ENCODE measurements around the gene GAPDHS. TPM values are rescaled to one million over a fixed set of nuclear protein-coding genes. Genes with fewer than 3 reads are reported as not detected.

Gene GAPDHS
- total RNA-seq, 1 experiment from 2014 or later, result not detected

DNA sequence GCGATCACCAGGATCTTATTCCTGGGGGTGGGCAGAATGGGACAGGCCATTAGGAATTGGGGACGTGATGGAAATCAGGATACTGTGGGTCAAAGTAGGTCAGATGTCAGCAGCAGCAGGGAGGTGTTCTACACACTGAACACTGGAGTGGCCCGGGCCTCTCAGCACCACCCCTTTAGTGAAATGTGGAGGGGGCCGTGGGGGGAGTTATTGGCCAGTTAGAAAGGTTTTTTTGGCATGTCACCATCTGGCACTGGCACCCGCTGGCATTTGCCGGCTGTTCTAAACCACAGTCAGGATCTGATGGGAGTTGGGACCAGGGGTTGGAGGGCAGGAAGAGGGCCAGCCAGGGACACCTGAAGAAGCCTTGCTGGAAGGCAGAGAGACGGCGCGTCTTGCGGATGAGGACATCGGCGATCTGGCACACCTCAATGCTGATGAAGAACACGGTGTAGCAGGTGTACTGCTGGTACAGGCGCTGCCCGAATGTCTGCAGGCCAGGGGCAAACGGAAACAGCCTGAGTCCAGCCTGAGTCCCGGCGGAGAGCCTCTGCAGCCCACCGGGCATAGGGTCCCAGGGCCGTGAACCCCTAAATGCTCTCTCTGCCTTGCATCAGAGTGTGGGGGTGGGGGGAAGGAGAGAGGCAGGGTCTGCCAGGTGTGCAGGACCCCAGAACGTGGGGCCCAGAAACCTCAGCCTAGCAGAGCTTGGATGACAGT lies 18.0 kb downstream of the GAPDHS start:
- DNase-seq (ENCODE audit: low spot score), result no peak
- in situ Hi-C loops (cut with HindIII; ENCODE audit: low sequenced_read_pairs), result no loop called here

DNA sequence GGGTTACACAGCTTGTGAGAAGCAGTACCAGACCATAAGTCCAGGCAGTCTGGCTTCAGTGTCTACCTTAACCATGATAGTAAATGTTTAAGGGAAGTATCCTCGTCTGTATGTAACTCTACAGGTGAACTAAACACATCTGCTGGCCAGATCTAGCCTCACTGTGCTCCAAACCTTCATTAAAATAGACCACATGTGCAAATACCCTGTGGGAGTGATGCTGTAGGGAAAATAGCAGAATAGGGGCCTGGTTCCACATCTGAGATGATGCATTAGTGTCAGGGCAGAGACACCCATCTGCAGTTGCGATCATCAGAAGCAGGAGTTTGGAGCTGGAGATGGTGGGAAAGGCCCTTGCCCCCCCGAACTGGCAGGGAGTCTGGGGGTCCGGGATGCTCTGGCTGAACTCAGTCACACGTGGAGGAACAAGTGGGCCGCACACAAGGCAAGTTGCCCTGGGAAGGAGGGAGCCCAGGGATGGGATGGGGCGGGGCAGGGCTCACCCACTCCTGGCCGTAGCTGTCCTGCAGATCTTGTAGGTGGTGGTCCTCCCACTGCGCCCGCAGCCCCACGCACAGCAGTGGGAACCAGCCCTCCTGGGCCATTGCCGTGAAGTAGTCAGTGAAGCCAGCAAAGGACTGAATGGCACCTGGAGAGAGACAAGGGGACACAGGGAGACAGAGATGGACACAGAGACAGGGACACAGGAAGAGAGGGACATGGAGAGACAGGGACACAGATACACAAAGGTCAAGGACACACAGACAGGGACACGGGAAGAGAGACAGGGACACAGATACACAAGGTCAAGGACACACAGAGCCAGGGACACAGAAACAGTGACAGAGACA lies 19.5 kb downstream of the GAPDHS start:
- no peak for DNase-seq (ENCODE audit: low spot score)
- in situ Hi-C loops (cut with HindIII; ENCODE audit: low sequenced_read_pairs), result no loop called here

DNA sequence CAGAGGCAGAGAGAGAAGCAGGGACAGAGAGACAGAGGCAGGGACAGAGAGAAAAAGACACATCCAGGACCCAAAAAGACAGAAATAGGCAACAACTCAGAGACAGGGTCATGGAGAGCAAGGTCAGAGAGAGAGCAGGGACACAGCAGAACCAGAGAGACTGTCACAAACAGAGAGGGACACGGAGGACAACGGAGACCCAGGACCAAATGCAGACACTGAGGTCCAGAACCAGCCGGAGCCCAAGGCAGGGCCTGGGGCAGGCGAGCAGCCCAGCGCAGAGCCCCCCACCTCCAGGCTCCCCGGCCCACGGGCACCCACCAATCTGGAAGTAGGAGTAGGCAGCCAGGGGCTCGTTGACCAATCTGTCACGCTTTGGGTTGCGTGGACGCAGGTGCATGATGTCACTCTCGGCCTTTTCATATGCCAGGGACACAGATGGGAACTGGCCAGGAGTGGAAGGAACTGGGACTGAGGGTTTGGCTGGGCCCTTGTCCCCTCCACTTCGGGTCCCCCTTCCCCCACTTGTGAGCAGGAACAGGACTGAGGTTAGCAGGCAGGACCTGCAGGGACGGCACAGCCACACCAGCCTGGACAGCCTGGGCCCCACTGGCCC lies 20.2 kb downstream of the GAPDHS start:
- in situ Hi-C loops (cut with HindIII; ENCODE audit: low sequenced_read_pairs), result no loop called here

DNA sequence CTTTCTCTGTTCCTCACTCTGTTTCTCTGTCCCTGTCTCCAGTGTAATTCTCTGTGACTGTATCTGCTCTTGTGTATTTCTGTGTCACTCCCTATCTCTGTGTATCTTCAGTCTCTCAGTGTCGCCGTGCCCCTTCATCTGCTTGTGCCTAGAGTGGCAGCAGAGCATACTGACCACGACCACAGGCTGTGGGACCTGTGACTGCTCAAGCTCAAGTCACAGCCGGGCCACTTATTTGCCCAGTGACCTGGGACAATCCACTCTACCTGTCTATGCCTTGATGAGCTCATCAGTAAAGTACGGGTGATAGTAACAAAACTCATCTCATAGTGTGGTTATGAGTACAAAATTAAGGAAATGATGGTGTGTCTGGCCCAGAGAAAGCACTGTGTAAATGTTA lies 20.8 kb downstream of the GAPDHS start:
- in situ Hi-C loops (cut with HindIII; ENCODE audit: low sequenced_read_pairs), result no loop called here
- DNase-seq (ENCODE audit: low spot score), result no peak

More for the DNA sequence above, 20.2 kb downstream of the GAPDHS start:
- peak; percentile 71 for DNase-seq (ENCODE audit: low spot score)

DNA sequence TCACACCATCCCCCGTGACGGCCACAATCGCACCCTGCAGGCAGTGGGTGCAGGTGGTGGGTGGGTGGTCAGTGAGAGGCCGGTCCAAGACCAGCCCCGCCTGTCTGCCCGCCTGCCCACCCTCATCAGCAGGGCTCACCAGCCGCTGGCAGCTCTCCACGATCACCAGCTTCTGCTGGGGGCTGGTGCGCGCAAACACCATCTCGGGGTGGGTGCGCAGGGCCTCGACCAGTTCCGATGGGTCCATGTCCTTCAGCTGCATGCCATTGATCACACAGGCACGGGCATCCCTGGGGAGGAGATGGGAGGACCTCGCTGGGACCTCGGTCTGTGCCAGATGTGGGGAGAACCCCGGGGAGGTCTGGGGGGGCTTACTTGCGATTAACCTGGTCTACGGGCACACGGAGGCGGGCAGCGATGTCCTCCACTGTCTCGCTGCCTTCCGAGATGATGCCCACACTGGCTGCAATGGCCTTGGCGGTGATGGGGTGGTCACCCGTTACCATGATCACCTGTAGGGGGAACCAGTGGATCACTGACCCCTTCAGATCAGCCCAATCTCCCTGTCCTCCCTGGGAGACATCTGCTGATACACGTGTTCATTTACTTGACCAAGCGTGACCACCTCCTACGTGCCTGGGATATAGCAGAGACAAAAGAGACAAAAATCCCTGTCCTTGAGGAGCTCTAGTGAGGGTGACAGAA lies 22.2 kb downstream of the GAPDHS start:
- peak; percentile 23 for DNase-seq (ENCODE audit: low spot score)
- in situ Hi-C loops (cut with HindIII; ENCODE audit: low sequenced_read_pairs), result loop anchor here (5.0 kb wide), 1 partner anchor 52 kb away; no protein-coding TSS in a partner anchor

DNA sequence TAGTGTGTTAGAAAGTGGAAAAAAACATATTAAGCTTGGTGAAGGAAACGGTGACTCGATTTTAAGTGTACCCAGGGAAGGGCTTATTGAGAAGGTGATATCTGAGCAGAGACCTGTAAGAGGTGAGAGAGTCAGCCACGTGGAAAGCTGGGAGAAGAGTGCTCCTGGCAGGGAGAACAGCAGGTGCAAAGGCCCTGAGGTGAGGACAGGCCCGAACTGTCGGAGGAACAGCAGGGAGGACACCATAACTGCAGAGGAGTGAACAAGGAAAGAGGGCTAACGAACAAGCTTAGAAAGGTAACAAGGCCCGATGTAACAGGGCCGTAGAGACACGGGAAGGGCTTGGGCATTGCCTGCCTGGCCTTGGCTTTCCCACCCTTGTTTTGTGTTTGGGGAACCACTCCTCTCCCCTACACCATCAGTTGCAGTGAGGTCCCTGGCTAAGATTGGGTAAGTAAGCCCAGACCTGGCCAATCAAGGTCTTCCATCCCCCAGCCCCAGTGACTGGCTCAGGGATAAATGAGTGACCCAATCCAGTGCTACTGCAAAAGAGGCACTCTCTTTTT lies 22.9 kb downstream of the GAPDHS start:
- DNase-seq (ENCODE audit: low spot score), result no peak
- in situ Hi-C loops (cut with HindIII; ENCODE audit: low sequenced_read_pairs), result loop anchor here (5.0 kb wide), 1 partner anchor 51 kb away; no protein-coding TSS in a partner anchor

DNA sequence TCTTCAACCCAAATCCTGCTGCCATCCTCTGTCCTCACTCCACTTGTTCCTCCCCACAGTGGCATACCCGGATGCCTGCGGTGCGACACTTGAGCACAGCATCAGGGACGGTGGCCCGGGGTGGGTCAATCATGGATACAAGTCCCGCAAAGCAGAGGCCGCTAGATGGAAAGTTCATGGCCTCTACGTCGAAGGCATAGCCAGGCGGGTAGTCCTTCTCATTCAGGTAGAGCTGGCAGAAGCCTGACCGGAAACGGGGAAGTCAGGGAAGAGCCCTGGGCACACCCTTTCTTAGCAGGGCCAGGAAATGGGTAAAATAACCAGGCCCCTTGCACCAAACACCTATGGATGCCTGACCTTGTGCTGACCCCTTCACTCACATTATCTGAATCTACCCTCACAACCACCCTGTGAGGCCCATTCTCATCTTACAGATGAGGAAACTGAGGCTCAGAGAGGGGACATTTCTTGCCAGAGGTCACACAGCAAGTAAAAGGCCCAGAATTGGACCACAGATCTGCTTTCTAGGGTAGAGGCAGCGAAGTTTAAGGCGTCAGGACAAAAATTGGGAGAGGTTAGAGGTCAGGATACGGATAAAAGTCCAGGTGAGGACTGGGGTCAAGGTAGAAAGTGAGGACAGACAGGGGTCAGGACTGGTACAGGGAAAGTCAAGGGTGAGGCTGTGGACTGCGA lies 23.7 kb downstream of the GAPDHS start:
- DNase-seq (ENCODE audit: low spot score), result no peak
- in situ Hi-C loops (cut with HindIII; ENCODE audit: low sequenced_read_pairs), result loop anchor here (5.0 kb wide), 1 partner anchor 50 kb away; no protein-coding TSS in a partner anchor

DNA sequence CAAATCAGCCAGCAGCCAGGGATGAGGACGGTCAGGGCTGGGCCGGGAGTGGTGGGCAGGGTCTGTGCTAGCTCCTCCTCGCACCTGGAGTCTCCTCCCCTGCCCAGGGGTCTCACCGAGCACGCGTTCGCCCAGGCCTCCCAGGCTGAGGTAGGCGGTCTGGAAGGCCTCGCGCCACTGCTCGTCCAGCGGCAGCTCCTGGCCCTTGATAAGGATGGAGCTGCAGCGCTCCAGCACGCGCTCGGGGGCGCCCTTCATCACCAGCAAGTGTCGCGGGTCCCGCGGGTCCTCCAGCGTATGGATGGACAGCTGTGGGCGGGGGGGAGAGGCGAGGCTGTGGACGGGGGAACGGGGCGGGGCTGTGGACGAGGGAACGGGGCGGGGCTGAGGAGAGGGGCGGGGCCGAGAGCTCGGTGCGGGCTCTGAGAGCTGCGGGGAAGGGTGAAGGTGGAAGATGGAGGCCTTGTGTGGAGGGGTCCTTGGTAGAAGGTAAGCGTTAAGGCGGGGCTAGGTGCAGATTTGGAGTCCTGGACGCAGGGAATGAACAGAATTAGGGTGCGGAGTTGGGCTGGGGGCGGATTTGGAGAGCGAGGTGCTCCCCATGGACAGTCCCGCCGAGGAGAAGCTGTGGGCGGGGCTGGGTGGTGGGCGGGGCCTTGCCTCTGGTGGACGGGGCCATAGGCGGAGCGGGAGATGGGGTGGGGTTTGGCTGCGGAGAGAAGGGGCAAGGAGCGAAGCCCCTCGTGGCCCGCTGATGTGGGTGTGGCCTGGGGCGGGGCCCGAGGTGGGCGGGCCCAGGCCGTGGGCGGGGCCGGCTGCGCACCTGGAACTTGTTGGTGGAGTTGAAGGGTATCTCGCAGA lies 24.5 kb downstream of the GAPDHS start:
- in situ Hi-C loops (cut with HindIII; ENCODE audit: low sequenced_read_pairs), result loop anchor here (5.0 kb wide), 1 partner anchor 50 kb away; no protein-coding TSS in a partner anchor
- peak; percentile 78 for DNase-seq (ENCODE audit: low spot score)

DNA sequence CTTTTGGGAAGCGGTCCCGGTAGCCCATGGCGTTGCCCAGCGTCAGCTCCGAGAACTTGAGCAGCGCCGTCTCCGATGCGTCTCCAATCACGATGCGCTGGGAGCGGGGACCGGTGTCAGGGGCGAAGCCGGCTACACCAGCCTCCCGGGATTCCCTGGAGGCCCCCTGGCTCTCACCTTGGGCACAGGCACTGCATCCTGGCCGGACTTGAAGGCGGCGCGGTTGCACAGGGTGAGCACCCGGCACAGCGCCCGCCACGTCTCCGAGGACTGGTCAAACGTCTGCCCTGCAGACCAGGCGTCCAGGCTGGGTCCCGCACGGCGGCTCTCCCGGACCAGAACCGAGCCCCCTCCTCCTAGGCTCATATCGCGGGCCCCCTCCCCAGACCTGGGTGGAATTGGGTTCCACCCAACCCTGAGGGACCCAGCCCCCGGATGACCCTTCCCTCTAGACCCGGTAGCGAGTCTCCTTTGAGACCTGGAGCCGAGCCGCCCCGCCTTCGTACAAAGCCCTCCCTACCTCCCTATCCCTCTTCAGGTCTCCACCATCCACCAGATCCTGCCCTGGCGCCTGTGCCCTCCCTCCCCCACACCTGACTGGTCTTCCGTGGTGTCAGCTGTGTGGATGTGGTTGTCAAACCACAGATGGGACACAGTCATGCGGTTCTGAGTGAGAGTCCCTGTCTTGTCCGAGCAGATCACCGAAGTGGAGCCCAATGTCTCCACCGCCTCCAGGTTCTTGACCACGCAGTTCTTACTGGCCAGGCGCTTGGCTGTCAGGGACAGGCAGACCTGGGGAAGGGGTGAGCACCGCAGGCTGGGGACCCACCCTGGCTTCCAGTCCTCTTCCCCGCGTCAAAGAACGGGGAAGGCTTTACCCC lies 25.4 kb downstream of the GAPDHS start:
- DNase-seq (ENCODE audit: low spot score), result no peak
- in situ Hi-C loops (cut with HindIII; ENCODE audit: low sequenced_read_pairs), result loop anchor here (5.0 kb wide), 1 partner anchor 49 kb away; no protein-coding TSS in a partner anchor

DNA sequence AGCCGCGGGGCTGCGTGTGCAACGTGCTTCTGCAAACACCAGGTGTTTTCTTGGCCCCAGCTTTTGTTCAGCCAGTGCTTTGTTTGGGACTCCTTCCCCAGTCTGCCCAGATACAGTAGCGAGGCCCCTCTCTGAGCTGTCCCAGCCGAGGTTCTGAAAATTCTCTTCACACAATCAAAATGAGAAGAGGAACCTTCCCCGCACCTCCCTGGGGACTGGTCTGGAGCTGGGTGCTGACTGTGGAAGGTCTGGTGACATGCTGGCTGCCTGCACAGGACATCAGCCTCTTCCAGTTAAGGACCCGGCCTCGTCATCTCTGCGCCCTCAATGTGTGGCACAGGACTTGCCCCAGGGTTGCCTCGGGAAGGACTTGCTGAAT lies 26.0 kb downstream of the GAPDHS start:
- DNase-seq (ENCODE audit: low spot score), result no peak
- in situ Hi-C loops (cut with HindIII; ENCODE audit: low sequenced_read_pairs), result loop anchor here (5.0 kb wide), 1 partner anchor 48 kb away; no protein-coding TSS in a partner anchor

DNA sequence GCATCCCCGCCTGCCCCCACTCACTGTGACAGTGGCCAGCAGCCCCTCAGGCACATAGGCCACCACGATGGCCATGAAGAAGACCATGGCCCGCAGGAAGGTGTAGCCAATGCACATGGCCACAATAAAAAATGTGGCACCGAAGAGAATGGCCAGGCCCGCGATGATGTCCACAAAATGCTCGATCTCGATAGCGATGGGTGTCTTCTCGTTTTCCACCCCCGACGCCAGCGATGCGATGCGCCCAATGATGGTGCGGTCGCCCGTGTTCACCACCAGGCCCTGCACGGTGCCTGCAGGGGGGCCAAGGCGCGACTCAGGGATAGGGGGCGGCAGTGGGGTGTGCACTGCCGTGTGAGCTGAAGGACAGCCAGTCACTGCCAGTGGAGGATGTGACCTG lies 26.5 kb downstream of the GAPDHS start:
- in situ Hi-C loops (cut with HindIII; ENCODE audit: low sequenced_read_pairs), result loop anchor here (5.0 kb wide), 1 partner anchor 48 kb away; no protein-coding TSS in a partner anchor
- DNase-seq (ENCODE audit: low spot score), result no peak

DNA sequence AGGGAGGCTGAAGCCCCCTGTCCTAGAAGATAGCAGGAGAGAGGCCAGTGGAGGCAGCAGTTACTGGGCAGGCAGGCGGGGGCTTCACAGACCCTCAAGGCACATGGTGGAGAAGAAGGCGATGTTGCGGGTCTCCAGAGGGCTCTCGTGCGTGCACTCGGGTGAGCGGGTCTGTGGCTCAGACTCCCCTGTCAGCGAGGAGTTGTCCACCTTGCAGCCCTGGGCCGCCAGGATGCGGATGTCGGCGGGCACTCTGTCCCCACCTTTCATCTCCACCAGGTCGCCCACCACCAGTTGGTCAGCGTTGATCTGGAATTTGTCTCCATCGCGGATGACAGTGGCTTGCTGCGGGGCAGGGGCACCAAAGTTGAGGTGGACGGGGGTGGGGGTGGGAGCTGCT lies 27.0 kb downstream of the GAPDHS start:
- DNase-seq (ENCODE audit: low spot score), result no peak
- in situ Hi-C loops (cut with HindIII; ENCODE audit: low sequenced_read_pairs), result no loop called here

DNA sequence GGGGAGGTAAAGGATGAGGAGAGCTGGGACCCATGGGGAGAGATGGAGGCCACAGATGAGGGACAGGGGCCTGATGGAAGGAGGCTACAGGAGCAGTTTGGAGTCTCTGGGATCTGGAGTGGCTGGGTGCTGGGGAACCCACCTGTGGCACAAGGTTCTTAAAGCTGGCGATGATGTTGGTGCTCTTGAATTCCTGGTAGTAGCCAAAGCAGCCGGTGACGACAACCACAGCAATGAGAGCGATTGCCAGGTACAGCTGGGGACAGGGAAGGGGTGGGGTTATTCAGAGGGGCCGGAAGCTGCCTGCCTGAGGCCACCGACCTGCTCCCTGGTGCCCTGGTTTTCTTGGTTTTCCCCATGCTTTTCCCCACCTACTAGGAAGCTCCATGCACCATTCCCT lies 27.4 kb downstream of the GAPDHS start:
- in situ Hi-C loops (cut with HindIII; ENCODE audit: low sequenced_read_pairs), result no loop called here
- no peak for DNase-seq (ENCODE audit: low spot score)

DNA sequence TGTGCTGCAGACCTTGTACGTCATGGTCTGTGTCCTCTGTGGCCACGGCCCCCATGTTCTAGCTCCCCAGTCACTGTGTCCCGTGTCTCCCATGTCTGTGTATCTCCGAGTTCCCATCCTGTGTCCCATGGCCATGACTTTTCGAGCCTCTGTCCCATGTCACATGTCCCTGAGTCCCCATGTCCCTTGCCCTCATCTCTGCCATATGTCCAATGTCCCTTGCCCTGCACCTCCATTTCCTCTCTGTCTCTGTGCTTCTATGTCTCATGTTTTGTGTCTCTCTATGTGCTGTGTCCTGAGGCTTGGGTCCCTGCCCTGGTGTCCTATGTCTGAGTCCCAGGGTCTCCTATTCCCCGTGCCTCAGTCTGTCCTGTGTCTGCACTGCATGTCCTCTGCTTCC lies 28.2 kb downstream of the GAPDHS start:
- in situ Hi-C loops (cut with HindIII; ENCODE audit: low sequenced_read_pairs), result no loop called here
- DNase-seq (ENCODE audit: low spot score), result no peak

DNA sequence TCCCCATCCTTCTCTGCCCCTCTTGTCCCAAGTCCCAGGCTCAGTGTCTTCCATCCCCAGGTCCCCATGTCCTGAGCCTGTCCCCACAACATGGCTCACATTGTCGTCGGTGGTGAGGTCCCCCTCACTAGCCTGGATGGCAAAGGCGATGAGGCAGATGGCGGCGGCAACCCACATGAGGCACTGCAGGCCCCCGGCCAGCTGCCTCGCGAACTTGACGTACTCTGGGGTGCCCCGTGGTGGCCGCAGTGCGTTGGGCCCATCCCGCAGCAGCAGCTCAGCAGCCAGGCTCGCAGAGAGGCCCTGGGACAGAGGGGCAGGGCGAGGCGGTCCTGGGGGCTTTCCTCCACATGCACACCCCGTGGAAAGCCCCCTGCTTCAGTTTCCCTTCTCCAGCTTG lies 29.1 kb downstream of the GAPDHS start:
- in situ Hi-C loops (cut with HindIII; ENCODE audit: low sequenced_read_pairs), result no loop called here
- DNase-seq (ENCODE audit: low spot score), result no peak

DNA sequence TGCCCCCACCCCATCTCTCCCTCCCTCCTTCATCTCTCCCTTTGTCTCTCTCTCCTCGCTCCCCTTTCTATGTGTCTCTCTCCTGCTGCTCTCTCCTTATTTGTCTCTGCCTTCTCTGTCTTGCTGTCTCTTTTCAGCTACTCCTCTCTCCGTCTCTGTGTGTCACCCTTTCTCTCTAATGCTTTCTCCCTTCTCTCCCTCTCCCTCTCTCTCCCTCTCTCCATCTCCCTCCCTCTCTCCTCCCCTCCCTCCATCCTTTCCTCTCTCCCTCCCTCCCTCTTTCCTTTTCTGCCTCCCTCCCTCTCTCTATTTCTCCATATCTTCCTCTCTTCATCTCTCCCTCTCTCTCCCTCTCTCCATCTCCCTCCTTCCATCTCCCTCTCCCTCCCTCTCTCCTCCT lies 29.5 kb downstream of the GAPDHS start:
- no peak for DNase-seq (ENCODE audit: low spot score)
- in situ Hi-C loops (cut with HindIII; ENCODE audit: low sequenced_read_pairs), result no loop called here
